Measurements from ENCODE around the gene CLIC5.

- TF ChIP-seq CREB1 (IDR thresholded peaks at IDR 0.05) (no peak), SRF (IDR thresholded peaks at IDR 0.05; ENCODE audit: low read depth, low read length) (no peak), CBX5 (IDR thresholded peaks at IDR 0.05; ENCODE audit: low read depth, low read length) (no peak), KDM5A (IDR thresholded peaks at IDR 0.05; ENCODE audit: low read length) (no peak)
- TF ChIP-seq, protein P1, sequence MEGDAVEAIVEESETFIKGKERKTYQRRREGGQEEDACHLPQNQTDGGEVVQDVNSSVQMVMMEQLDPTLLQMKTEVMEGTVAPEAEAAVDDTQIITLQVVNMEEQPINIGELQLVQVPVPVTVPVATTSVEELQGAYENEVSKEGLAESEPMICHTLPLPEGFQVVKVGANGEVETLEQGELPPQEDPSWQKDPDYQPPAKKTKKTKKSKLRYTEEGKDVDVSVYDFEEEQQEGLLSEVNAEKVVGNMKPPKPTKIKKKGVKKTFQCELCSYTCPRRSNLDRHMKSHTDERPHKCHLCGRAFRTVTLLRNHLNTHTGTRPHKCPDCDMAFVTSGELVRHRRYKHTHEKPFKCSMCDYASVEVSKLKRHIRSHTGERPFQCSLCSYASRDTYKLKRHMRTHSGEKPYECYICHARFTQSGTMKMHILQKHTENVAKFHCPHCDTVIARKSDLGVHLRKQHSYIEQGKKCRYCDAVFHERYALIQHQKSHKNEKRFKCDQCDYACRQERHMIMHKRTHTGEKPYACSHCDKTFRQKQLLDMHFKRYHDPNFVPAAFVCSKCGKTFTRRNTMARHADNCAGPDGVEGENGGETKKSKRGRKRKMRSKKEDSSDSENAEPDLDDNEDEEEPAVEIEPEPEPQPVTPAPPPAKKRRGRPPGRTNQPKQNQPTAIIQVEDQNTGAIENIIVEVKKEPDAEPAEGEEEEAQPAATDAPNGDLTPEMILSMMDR (IDR thresholded peaks at IDR 0.05; ENCODE audit: control extremely low read depth in 1 of 3, insufficient read depth in 1 of 3, low read depth in 1 of 3, low read length in 3 of 3): no peak
Measured at GRCh38 chr6:46017726-46018125, 2.1 kb upstream of the CLIC5 start.

Measured in H1 (cell line).